ENCODE measurements around the gene PARP14. TPM values are rescaled to one million over a fixed set of nuclear protein-coding genes. Genes with fewer than 3 reads are reported as not detected.

PARP14 gene
- 18.5 and 29.8 TPM in 2 replicates for total RNA-seq

GRCh38 chr3:122680475-122681283, at the start of gene PARP14:
PARP14 (plus strand) TSS chr3:122680839; CDS start chr3:122680884, 45 bp downstream.

Other genes starting within 250 kb of the PARP14 start
- gene KPNA1, start 165.9 kb upstream of the PARP14 start, total RNA-seq, result 19.1 and 24.5 TPM in 2 replicates
- gene PARP9, start 116.5 kb upstream of the PARP14 start, total RNA-seq, result 9.9 and 10.4 TPM in 2 replicates
- gene DTX3L, start 116.5 kb upstream of the PARP14 start, total RNA-seq, result 10.3 and 14.1 TPM in 2 replicates
- gene PARP15, start 103.2 kb upstream of the PARP14 start, total RNA-seq, result not detected in 2 replicates
- gene HSPBAP1, start 113.0 kb downstream of the PARP14 start, total RNA-seq, result 2.5 and 8.4 TPM in 2 replicates
- 9.9 and 13.0 TPM in 2 replicates for gene SLC49A4, start 114.2 kb downstream of the PARP14 start, total RNA-seq

Measured in cardiac atrium fibroblast (primary cell).